Pancreas (tissue), 10 donors: ENCODE measurements around the gene EDARADD. TPM values are rescaled to one million over a fixed set of nuclear protein-coding genes. Genes with fewer than 3 reads are reported as not detected.

Source experiments
- ATAC-seq, 4 donors: fragments of 200-7000 bp; cut with Tn5 transposase; one replicate each; pipeline versions ENCODE4 v1.8.0 to v1.9.1; 2020; ENCODE audit warnings: mild to moderate bottlenecking in 4 of 4, moderate library complexity in 4 of 4
- DNase-seq, 6 donors: peaks; one replicate each; pipeline ENCODE4 v3.0.0-alpha.2; 2020
- FAIRE-seq: peaks from 2 replicates; lab custom pipeline; 2012; peaks lifted over from hg19 to GRCh38; lab: Jason Lieb, UNC
- H3K27ac ChIP-seq, 4 donors: fragments of 200-600 bp; sonication (generic); 1 replicate in 3 of 4; 2 replicates in 1 of 4; pipeline versions ENCODE4 v1.5.0 to v1.8.0; 2020
- H3K27me3 ChIP-seq, 4 donors: fragments of 200-600 bp; one replicate each; pipeline ENCODE4 v1.8.0; 2021
- H3K36me3 ChIP-seq, 3 donors: fragments of 200-600 bp; sonication (generic) in 1 of 3; one replicate each; pipeline versions ENCODE4 v1.5.0 to v1.8.0; 2020 to 2021
- H3K4me1 ChIP-seq, 3 donors: fragments of 200-600 bp; one replicate each; pipeline ENCODE4 v1.8.0; 2021
- H3K4me3 ChIP-seq, 4 donors: fragments of 200-600 bp; sonication (generic) in 2 of 4; one replicate each; pipeline versions ENCODE4 v1.5.0 to v1.8.0; 2020 to 2021
- H3K9me3 ChIP-seq, 4 donors: fragments of 200-600 bp; one replicate each; pipeline ENCODE4 v1.8.0; 2021
- CTCF ChIP-seq, 4 donors: fragments of 200-600 bp; sonication (generic) in 3 of 4; IDR thresholded peaks; one replicate each; pipeline versions ENCODE4 v1.5.0 to v1.8.0; 2021; ENCODE audit warnings: antibody characterized with exemption in 4 of 4
- WGBS, 2 donors: extraction: QIAGEN DNeasy Blood & Tissue Kit; methylation state at CpG; one replicate each; pipeline ENCODE4 v1.1.7; 2013; 5-methylcytosine and 5-hydroxymethylcytosine counted together
- intact Hi-C, 3 donors: fragments of 100-400 bp; cut with DNase I; formaldehyde crosslinking; loops; one replicate each; pipeline versions ENCODE4 v1.11.1 to v1.14.2; 2022
- polyA plus RNA-seq, 2 donors: library from polyadenylated mRNA; stranded (reverse); fragments of 200-250 nt; gene quantifications; one replicate each; pipeline ENCODE4 v1.2.3, GENCODE V29; 2013
- total RNA-seq, 6 donors: library from RNA; stranded (reverse); fragmentation: NEBNext Ultra II Directional in 4 of 6; extraction: Animal tissue kit (Norgen Biotek cat#: 25700) in 4 of 6; gene quantifications; one replicate each; pipeline versions ENCODE4 v1.2.1 to v1.2.4, GENCODE V29; 2021 to 2023
- donor health status: healthy with polysubstance abuse.
- donor health status: DM: no; HTN: no; CAD: no; lungs with moderate emphysema.
- donor health status: DM: no; HTN: no; CAD: no.
- donor health status: control.
- donor health status: control.
- donor health status: Bipolar disorder and iron deficiency.
- donor health status: DM: yes; HTN: yes; CAD: no.
- donor health status: DM: no; HTN: no; CAD: no.
- donor health status: DM: no; HTN: no; CAD: no.
- donor health status: DM: yes; HTN: yes; CAD: no.

Gene EDARADD
- total and polyA plus RNA-seq, 8 donors: 1.2 to 9.5 (median 3.0) TPM

- intact Hi-C loops: no loop called here
- Histone ChIP-seq H3K4me1 (peaks cover 0 to 12% (median 10%) of the 10 kb centered on the region in 3 donors), H3K4me3 (no peak overlapping the region), H3K27me3 (no peaks in the 10 kb centered on the region), H3K9me3 (no peaks in the 10 kb centered on the region), H3K27ac (no peak overlapping the region), H3K36me3 (no peaks in the 10 kb centered on the region)
- ATAC-seq (peak in 2 of 4 donors; percentile 39 to 41), FAIRE-seq (no peak), DNase-seq (no peak)
- no peak for TF ChIP-seq CTCF (IDR thresholded peaks at IDR 0.05)
- 82 to 84% methylated on average over 6 of the region's 6 CpGs for WGBS, 2 donors
Observed at GRCh38 chr1:236416165-236416564, 22.1 kb downstream of the EDARADD start.

- Histone ChIP-seq H3K4me3 (no peak overlapping the region), H3K4me1 (peaks cover 0 to 12% (median 10%) of the 10 kb centered on the region in 3 donors), H3K27me3 (no peaks in the 10 kb centered on the region), H3K36me3 (no peaks in the 10 kb centered on the region), H3K9me3 (no peaks in the 10 kb centered on the region), H3K27ac (no peak overlapping the region)
- DNase-seq (no peak), FAIRE-seq (no peak), ATAC-seq (no peak)
- 90% methylated on average over 3 of the region's 3 CpGs for WGBS, 2 donors
- intact Hi-C loops: no loop called here
- no peak for TF ChIP-seq CTCF (IDR thresholded peaks at IDR 0.05)
Observed at GRCh38 chr1:236417336-236417735, 23.2 kb downstream of the EDARADD start.

- Histone ChIP-seq H3K27me3 (no peaks in the 10 kb centered on the region), H3K36me3 (no peaks in the 10 kb centered on the region), H3K4me1 (no peaks in the 10 kb centered on the region), H3K9me3 (no peaks in the 10 kb centered on the region), H3K4me3 (no peak overlapping the region), H3K27ac (no peak overlapping the region)
- WGBS, 2 donors: 93 to 94% methylated on average over 7 of the region's 7 CpGs
- ATAC-seq (no peak), DNase-seq (no peak), FAIRE-seq (no peak)
- no peak for TF ChIP-seq CTCF (IDR thresholded peaks at IDR 0.05)
- intact Hi-C loops: no loop called here
Observed at GRCh38 chr1:236419502-236419901, 25.4 kb downstream of the EDARADD start.

- no peak for TF ChIP-seq CTCF (IDR thresholded peaks at IDR 0.05)
- intact Hi-C loops: no loop called here
- H3K27me3 ChIP-seq: no peaks in the 10 kb centered on the region
- H3K9me3 ChIP-seq: no peaks in the 10 kb centered on the region
- FAIRE-seq (no peak), DNase-seq (no peak), ATAC-seq (peak in 1 of 4 donors; percentile 37)
- no peak overlapping the region for H3K4me3 ChIP-seq
- H3K27ac ChIP-seq: no peak overlapping the region
- H3K4me1 ChIP-seq: no peaks in the 10 kb centered on the region
- WGBS, 2 donors: 89 to 94% methylated on average over 4 of the region's 4 CpGs
- no peaks in the 10 kb centered on the region for H3K36me3 ChIP-seq
Observed at GRCh38 chr1:236421022-236421421, 26.9 kb downstream of the EDARADD start.

- Histone ChIP-seq H3K36me3 (no peaks in the 10 kb centered on the region), H3K9me3 (no peaks in the 10 kb centered on the region), H3K27ac (no peak overlapping the region), H3K4me3 (no peak overlapping the region), H3K4me1 (no peaks in the 10 kb centered on the region), H3K27me3 (no peaks in the 10 kb centered on the region)
- no peak for TF ChIP-seq CTCF (IDR thresholded peaks at IDR 0.05)
- intact Hi-C loops: no loop called here
- no peak for ATAC-seq
- no peak for DNase-seq
- FAIRE-seq: no peak
- 64 to 87% methylated on average over 4 of the region's 4 CpGs for WGBS, 2 donors
Observed at GRCh38 chr1:236421850-236422516, 27.9 kb downstream of the EDARADD start.
